ENCODE results near the gene NCKAP5L.

NCKAP5L gene

DNA sequence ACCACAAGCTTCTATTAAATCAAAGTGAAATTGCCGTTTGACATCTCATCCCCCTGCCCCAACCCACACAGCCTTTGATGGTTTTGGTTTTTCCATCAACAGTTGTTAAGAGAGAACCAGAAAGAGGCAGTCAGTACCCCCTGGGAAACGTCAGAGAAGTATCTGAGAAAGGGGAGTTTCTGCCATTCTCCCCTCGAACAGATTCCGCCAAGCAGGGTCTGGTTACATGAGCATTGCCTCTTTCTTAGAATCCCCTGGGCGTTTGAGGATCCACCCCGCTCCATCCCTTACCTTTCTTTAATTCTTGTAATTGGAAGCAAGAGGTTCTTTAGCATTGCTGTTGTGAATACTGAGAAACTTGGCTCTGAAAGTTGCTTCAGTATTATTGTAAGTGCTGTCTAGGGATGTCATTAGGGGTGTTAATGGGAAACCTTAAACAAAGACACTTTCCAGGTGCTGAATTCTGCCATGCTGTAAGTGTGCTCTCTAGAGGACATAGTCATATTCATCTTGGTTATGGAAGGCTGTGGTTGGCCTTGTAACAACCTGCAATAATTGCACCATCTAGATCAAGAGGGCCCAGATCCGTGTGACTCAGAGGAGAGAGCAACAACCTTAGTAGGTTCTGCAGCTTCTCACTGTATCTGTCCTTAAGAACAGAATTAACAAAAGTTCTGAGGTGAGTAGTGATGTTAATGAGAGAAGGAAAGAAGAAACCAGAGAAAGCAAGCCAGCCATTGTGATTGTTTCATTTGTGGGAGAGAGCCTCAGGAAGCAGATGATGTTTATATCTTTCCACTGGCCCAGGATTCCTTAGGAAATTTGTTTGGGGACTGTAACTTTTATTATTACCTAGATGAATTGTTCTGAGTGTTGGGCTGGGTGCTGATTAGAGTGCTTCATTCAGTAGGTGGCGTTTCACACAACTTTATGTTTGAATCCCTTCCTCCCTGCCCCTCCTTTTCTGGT lies 77.9 kb downstream of the NCKAP5L start:
- H3K27ac ChIP-seq: peak overlapping the region; percentile 94

GRCh38 chr12:49748800-49749199 lies 79.4 kb downstream of the NCKAP5L start:
- H3K27ac ChIP-seq: peak overlapping the region; percentile 94
- no peak for DNase-seq (ENCODE audit: low read depth, low spot score)

More for the DNA sequence above, 77.9 kb downstream of the NCKAP5L start:
- peak; percentile 66 for DNase-seq (ENCODE audit: low read depth, low spot score)

- DNase-seq (ENCODE audit: low read depth, low spot score): no peak
- H3K27ac ChIP-seq: peak overlapping the region; percentile 94
Measured at GRCh38 chr12:49748306-49748705, 79.9 kb downstream of the NCKAP5L start.

DNA sequence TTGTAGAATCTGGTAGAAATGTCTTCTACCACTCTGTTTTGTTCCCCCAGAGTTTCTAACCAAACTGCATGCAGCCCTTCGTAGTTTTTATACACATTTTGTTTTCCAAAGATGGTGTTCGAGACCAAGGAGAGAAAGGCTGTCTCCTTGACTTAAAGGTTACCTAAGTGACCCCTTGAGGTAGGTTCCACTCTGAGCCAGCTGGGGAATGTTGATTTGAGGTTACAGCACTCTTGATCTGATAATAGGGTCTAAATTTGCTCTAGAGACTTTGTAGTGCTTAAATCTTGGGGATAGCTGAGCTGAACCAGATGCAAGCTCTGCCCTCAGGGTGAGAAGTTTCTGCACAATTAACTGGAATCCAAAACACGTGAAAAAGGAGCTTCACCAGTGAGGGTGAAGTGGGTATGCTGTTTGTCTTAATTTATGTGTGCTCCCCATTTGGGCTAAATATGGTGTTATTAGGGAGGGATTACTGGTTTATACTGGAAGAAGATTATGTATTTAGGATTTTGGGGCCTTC lies 83.8 kb downstream of the NCKAP5L start:
- no peak for DNase-seq (ENCODE audit: low read depth, low spot score)
- H3K27ac ChIP-seq: no peak overlapping the region

DNA sequence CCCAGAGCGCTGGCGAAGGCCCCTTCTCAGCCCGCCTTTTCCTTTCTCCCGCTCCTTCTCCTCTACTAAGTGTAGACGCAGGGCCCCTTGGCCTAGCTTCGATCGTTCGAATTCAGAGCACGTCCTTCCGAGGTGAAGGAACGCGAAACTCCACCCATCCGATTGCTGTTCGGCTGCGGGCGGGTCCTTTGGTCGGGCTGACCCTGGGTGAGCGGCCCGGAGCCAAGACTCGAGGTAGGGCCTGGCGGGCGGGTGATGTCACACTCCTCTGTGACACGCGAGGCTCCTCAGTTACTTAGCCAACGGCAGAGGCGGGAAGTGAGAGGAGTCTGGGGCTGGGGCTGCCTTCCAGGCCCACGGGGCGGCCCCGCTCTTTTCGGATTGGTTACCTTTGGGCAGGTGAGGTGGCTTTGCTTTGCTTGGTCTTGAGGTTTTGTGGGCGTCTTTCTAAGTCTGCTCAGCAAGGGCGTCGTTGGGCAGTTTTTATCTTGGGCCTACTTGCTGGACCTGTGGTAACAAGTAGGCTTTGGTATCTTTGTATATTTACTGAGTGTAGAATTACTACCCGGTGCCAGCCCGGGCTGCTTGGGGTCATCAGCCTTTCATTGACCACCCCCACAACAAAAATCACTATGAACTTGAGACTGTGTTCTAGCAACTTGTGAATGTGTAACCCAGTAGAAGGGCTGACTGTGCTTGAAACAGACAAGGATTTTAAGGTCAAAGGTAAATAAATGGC lies 86.2 kb downstream of the NCKAP5L start:
- H3K27ac ChIP-seq: peak overlapping the region; percentile 97
- DNase-seq (ENCODE audit: low read depth, low spot score): peak; percentile 77

Measured in epithelial cell of prostate (primary cell).